ENCODE results near the gene IGSF21.

Gene IGSF21

DNA sequence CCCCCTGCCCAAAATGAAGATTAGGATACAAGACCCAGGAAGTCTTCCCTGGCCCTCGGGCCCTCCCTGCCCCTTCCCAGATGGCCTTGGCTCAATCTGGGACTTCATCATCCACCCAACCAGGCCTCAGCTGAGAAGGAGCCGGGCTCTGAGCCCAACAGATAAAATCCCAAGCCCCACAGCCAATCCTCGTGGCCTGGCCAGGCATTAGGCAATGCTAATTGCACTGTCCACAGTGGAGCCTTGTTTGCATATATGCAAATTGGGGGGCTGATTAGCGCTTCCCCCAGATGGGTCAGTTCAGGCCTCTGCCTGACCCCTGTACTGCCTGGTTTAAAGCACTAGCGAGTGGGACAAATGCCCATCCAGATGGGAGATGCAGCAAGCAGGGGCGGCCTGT, 34.9 kb downstream of the IGSF21 start:
- no peak overlapping the region for H3K4me3 ChIP-seq (ENCODE audit: low read depth, low read length)
- in situ Hi-C loops (cut with HindIII; ENCODE audit: low sequenced_read_pairs) = no loop called here
- TF ChIP-seq, protein P1, sequence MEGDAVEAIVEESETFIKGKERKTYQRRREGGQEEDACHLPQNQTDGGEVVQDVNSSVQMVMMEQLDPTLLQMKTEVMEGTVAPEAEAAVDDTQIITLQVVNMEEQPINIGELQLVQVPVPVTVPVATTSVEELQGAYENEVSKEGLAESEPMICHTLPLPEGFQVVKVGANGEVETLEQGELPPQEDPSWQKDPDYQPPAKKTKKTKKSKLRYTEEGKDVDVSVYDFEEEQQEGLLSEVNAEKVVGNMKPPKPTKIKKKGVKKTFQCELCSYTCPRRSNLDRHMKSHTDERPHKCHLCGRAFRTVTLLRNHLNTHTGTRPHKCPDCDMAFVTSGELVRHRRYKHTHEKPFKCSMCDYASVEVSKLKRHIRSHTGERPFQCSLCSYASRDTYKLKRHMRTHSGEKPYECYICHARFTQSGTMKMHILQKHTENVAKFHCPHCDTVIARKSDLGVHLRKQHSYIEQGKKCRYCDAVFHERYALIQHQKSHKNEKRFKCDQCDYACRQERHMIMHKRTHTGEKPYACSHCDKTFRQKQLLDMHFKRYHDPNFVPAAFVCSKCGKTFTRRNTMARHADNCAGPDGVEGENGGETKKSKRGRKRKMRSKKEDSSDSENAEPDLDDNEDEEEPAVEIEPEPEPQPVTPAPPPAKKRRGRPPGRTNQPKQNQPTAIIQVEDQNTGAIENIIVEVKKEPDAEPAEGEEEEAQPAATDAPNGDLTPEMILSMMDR (IDR thresholded peaks at IDR 0.05; ENCODE audit: low read depth, low read length) = no peak
- DNase-seq (ENCODE audit: low read depth, low spot score) = no peak

- H3K4me3 ChIP-seq (ENCODE audit: low read depth, low read length) = no peak overlapping the region
- DNase-seq (ENCODE audit: low read depth, low spot score) = no peak
- TF ChIP-seq, protein P1 (IDR thresholded peaks at IDR 0.05; ENCODE audit: low read depth, low read length) = no peak
- in situ Hi-C loops (cut with HindIII; ENCODE audit: low sequenced_read_pairs) = no loop called here
Observed at GRCh38 chr1:18142969-18143368, 35.4 kb downstream of the IGSF21 start.

DNA sequence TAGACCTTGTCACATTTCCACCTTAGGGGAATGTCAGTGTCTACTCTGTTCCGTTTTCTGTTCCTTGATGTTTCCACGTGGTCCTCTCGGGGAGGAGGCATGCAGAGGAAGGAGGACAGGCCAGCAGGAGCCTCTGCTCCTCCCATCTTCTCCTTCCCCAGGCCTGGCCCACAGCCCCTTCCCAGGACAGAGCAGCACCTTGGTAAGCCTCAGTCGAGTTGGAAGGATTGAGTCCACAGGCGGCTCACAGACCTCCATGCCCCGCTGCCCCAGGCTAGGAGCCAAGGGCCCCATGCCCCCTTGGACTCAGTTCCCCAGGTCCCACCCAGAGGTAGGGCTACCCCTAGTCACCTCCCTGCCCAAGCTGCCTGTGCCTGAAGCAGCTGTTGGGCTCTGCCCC, 36.5 kb downstream of the IGSF21 start:
- no peak for DNase-seq (ENCODE audit: low read depth, low spot score)
- TF ChIP-seq, protein P1 (IDR thresholded peaks at IDR 0.05; ENCODE audit: low read depth, low read length) = no peak
- no peak overlapping the region for H3K4me3 ChIP-seq (ENCODE audit: low read depth, low read length)
- in situ Hi-C loops (cut with HindIII; ENCODE audit: low sequenced_read_pairs) = no loop called here

DNA sequence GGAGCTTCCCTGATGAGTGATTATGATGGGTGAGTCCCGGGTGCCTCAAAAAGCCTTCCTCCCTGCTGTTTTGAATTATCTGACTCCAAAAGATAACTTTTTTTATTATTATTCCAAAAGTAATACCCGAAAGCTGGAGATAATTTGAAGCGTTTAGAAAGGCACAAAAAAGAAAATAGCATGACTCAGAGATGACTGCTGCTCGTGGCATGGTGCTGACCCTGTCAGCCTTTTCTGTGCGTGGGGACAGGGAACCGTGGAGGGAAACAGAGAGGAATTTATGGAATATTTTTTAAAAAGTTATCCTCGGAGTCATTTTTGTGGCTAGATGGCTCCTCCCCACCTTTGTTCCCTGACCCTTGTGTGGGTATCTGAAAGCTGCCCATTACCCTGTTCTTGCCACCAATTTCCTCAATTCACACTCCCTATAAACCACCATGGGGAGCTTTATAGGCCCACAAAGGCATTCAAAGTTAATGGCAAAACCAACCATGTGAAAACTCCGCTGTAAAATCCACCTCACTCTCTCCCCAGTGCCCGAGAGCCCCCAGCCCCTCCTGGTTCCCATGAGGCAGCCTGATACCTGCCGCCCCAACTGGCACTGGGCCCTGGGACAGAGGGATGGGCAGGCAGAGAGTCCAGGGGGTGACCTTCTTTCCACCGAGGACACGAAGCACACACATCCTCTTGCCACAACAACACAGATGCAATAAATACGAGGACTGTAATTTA, 37.5 kb downstream of the IGSF21 start:
- TF ChIP-seq, protein P1 (IDR thresholded peaks at IDR 0.05; ENCODE audit: low read depth, low read length) = no peak
- no peak for DNase-seq (ENCODE audit: low read depth, low spot score)
- in situ Hi-C loops (cut with HindIII; ENCODE audit: low sequenced_read_pairs) = no loop called here
- H3K4me3 ChIP-seq (ENCODE audit: low read depth, low read length) = no peak overlapping the region

DNA sequence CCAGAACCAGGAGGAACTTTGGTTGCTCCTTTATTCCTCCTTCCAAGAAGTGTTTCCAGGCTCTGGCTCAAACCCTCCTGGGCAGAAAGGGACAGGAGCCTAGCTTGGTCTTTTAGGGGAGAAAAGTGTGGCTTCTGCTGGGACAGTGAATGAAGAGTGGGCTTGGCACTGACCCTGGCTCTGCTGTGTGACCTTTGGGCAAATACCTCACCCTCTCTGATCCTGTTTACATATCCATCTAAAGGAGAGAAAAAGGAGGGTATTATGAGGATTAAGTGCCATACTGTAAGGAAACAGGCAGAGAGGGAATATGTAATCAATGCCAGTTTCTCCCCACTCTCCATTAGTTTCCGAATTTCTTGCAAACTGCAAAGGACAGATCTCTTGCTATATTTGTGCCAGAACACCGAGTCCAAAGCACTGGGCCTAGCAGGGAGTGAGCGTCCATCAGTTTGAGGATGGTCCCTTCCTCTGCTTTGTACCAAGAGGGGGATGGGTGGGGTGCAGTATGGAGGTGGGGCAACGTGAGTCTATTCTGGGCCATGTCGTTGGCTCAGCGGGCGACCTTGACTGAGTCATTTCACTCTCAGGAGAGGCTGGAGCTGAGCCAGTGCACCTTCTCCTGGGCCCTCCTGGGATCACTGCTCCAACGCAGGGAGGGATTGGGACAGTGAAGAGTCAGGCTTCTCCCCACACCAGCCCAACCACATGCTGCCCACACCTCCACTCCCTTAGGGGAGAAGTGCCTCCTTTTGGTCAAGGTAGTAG, 38.4 kb downstream of the IGSF21 start:
- TF ChIP-seq, protein P1 (IDR thresholded peaks at IDR 0.05; ENCODE audit: low read depth, low read length) = no peak
- no peak for DNase-seq (ENCODE audit: low read depth, low spot score)

DNA sequence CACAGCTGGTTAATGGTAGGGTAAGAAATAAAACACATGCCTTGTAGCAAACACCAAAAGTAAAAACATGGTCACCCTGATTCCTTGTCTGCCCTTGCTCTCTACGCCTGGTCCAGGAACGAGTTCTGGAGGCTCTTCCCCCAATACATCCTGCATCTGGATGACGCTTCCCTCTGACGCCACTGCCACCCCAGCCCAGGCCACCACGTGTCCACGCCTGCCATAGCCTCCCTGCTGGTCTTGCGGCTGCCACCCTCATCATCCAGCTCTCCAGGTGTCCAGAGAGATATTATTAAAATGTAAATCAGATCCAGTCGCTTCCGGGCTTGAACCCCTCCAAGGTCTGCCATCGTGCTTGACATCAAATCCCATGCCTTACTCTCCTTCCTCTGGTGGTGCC, 39.3 kb downstream of the IGSF21 start:
- in situ Hi-C loops (cut with HindIII; ENCODE audit: low sequenced_read_pairs) = no loop called here
- DNase-seq (ENCODE audit: low read depth, low spot score) = no peak
- H3K4me3 ChIP-seq (ENCODE audit: low read depth, low read length) = no peak overlapping the region
- TF ChIP-seq, protein P1 (IDR thresholded peaks at IDR 0.05; ENCODE audit: low read depth, low read length) = no peak

More for the DNA sequence above, 38.4 kb downstream of the IGSF21 start:
- in situ Hi-C loops (cut with HindIII; ENCODE audit: low sequenced_read_pairs) = no loop called here
- H3K4me3 ChIP-seq (ENCODE audit: low read depth, low read length) = no peak overlapping the region

Data from astrocyte of the spinal cord (primary cell).